ENCODE measurements around the gene AOC2.

DNA sequence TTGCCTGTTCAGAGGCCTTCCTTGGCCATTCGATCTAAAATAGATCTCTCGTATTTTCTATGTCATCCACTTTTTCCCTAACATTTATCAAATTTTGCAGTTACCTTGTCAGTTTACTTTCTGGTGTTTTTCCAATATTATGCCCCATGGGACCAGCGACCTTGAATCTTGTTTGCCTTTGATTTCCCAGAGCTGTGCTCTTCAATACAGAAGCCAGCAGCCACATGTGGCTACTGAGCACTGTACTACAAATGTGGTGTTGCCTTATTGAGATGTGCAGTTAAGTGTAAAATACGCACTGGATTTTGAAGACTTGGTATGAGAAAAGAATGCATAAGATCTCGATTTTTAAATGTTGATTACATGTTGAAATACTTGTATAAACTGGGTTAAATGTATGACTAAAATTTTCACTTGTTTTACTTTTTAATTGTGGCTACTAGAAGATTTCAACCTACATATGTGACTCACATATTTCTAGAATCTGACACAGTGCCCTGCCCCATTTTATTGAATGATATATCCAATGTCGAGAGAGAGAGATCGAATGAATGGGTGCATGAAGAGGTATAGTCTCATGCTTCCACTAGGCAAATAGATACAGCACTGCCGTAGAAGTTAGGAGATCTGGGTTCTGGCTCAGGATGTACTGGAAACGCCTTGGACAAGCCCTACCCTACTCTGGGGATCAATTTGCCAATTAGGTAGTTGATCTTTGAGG lies 12.0 kb upstream of the AOC2 start:
- TF ChIP-seq, protein P1, sequence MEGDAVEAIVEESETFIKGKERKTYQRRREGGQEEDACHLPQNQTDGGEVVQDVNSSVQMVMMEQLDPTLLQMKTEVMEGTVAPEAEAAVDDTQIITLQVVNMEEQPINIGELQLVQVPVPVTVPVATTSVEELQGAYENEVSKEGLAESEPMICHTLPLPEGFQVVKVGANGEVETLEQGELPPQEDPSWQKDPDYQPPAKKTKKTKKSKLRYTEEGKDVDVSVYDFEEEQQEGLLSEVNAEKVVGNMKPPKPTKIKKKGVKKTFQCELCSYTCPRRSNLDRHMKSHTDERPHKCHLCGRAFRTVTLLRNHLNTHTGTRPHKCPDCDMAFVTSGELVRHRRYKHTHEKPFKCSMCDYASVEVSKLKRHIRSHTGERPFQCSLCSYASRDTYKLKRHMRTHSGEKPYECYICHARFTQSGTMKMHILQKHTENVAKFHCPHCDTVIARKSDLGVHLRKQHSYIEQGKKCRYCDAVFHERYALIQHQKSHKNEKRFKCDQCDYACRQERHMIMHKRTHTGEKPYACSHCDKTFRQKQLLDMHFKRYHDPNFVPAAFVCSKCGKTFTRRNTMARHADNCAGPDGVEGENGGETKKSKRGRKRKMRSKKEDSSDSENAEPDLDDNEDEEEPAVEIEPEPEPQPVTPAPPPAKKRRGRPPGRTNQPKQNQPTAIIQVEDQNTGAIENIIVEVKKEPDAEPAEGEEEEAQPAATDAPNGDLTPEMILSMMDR (IDR thresholded peaks at IDR 0.05; ENCODE audit: low read depth, low read length, poor library complexity, severe bottlenecking): no peak
- TF ChIP-seq EZH2phosphoT487 (IDR thresholded peaks at IDR 0.05; ENCODE audit: borderline replicate concordance, low read length): no peak

Measured in DOHH2 (cell line).